IPS-20b (cell line): Measurements from ENCODE around the gene SCARB1.

Source experiments
- H3K27ac ChIP-seq: one replicate; pipeline ENCODE4 v1.5.1; 2013; ENCODE audit warnings: low read length
- H3K27me3 ChIP-seq: 2 replicates; pipeline ENCODE4 v1.6.1; 2013; ENCODE audit warnings: mild to moderate bottlenecking, low read length, inconsistent platforms; ENCODE audit not compliant: insufficient read depth
- H3K36me3 ChIP-seq: 2 replicates; pipeline ENCODE4 v1.6.1; 2013; ENCODE audit warnings: low read depth, mild to moderate bottlenecking, inconsistent platforms, low read length, moderate library complexity; ENCODE audit not compliant: insufficient read depth
- H3K4me1 ChIP-seq: 2 replicates; pipeline ENCODE4 v1.6.1; 2013; ENCODE audit warnings: mild to moderate bottlenecking, control low read depth, inconsistent platforms, low read length, moderate library complexity; ENCODE audit not compliant: insufficient read depth
- H3K4me3 ChIP-seq: 2 replicates; pipeline ENCODE4 v1.5.1; 2013; ENCODE audit warnings: mild to moderate bottlenecking, low read length, inconsistent platforms
- H3K9ac ChIP-seq: 2 replicates; pipeline ENCODE4 v1.6.1; 2013; ENCODE audit warnings: low read depth, mild to moderate bottlenecking, inconsistent platforms, low read length, moderate library complexity
- H3K9me3 ChIP-seq: 2 replicates; pipeline ENCODE4 v1.6.1; 2013; ENCODE audit warnings: mild to moderate bottlenecking, low read depth, low read length, inconsistent platforms; ENCODE audit not compliant: insufficient read depth

SCARB1 gene

DNA sequence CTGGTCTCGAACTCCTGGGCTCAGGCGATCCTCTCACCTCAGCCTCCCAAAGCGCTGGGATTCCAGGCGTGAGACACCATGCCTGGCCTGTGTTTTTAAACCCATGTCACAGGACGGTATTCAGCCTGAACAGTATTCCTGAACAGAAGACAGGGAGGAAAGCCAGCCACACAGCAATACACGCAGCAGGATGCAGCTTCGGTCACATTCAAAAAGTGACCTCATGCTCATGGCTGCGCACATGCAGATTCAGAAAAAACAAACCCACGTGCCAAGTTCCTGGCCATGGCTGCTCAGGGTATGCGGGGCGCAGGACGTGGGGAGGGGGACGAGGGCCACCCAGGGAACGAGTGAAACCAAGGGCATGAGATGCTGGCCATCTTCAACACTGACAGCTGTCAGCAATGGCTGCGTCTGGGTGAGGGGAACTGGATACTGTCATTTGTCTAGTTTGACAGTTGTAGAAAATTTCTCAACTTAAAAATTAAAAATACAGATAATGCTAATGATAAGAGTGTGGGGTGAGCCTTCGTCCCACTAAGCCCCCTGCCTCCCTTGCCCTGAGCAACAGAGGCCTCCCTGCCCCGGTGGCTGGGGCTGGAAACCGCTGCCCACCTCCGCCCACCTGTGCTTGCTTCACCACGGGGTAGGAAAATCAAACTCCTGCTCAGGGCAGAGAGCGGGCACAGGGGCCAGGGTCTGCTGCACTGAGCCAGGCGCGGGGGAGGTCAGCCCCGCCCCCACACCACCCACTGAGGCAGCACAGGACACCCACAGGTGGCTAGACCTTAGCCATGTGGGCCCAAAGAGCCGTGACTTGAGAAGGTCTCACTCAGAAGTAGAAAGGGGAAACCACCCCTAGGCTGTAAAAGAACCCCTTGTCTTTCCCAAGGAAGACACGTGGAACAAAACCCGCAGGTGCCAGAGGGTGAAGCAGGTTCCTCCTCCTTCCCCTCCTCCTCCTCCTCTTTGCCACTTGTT, 84.2 kb downstream of the SCARB1 start:
- no peak overlapping the region for H3K4me3 ChIP-seq
- H3K9me3 ChIP-seq, result no peaks in the 10 kb centered on the region
- no peak overlapping the region for H3K9ac ChIP-seq
- H3K27ac ChIP-seq, result no peak overlapping the region
- no peaks in the 10 kb centered on the region; the same call in 1 of the 2 replicates for H3K4me1 ChIP-seq
- no peaks in the 10 kb centered on the region; the same call in 1 of the 2 replicates for H3K36me3 ChIP-seq
- H3K27me3 ChIP-seq, result no peaks in the 10 kb centered on the region

DNA sequence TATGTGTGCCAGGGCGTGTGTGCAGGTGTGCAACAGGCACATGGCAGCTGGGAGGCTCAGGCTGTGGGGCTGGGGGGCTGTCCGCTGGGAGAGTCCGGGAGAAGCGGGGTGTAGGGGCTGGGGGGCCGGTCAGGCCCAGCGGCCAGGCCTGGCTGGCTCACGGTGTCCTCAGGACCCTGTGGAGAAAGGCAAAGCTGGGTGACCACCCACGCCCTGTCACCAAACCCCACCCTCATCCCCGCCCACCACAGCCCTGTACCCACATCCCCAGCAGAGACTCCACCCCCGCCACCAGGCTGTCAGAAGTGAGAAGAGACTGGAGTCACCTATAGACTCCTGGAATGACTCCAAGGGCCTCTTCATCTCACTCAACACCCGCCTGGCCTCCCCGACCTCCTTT, 85.3 kb downstream of the SCARB1 start:
- Histone ChIP-seq H3K4me3 (no peak overlapping the region), H3K27me3 (no peaks in the 10 kb centered on the region), H3K36me3 (no peaks in the 10 kb centered on the region; the same call in 1 of the 2 replicates), H3K27ac (no peak overlapping the region), H3K9ac (no peak overlapping the region), H3K9me3 (no peaks in the 10 kb centered on the region), H3K4me1 (no peaks in the 10 kb centered on the region; the same call in 1 of the 2 replicates)

DNA sequence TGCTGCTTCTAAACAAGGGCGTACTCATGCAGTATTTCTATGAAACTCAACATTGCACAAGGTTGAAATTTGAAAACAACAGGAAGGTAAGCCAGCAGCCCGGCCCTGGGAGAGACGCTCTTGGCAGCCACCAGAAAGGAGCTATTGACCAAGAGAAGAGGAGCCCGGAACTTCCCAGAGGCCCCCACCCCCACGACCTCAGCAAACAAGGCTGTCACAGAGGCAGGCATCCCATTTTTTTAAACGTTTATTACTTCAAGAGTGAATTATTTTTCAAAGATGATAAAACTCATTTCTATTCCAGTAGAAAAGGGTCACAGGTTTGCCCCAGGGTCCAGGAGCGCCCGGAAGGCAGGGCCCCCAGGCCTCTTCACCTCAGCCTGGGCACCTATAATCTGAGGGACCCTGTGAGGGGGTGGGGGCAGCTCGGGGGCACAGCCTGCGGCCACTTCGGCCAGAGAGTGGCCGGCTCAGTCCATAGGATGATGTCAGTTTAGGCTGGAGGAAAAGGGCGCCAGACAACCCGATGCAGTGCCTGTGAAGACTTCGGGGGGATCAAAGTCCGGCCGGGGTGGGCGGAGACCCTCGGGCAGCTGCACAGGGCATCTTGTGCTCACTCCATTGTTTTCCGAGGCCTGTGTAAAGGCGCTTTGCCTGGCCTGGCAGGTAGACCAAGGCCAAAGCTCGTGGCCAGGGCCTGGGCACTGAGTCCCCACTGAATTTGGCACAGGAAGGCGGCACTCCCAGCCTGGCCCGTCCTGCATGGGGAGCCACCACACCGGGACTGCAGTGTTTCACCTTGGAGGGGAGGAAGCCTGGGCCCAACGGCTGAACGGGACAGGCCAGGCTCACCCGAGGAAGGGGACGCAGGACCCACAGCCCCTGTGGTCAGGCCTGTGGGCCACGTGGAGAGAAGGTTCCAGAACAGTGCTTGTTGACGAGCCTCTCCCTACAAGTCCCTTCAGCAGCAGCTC, 86.0 kb downstream of the SCARB1 start:
- Histone ChIP-seq H3K27me3 (peaks cover under 1% of the 10 kb centered on the region; the same call in 1 of the 2 replicates), H3K9ac (no peak overlapping the region), H3K4me1 (no peaks in the 10 kb centered on the region; the same call in 1 of the 2 replicates), H3K27ac (no peak overlapping the region), H3K9me3 (no peaks in the 10 kb centered on the region), H3K4me3 (no peak overlapping the region), H3K36me3 (no peaks in the 10 kb centered on the region; the same call in 1 of the 2 replicates)

DNA sequence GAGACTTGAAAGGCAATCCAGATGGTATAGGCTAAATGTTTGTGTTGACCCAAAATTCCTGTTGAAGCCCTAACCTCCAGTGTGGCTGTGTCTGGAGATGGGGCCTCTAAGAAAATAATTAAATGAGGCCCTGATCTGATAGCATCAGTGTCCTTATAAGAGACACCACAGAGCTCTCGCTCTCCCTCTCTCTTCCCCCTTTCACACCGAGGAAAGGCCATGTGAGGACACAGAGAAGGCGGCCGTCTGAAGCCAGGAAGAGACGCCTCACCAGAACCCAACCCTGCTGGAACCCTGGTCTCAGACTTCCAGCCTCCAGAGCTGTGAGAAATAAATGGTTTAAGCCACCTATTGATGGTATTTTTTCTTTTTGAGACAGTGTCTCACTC, 87.5 kb downstream of the SCARB1 start:
- Histone ChIP-seq H3K9ac (no peak overlapping the region), H3K4me1 (no peaks in the 10 kb centered on the region; the same call in 1 of the 2 replicates), H3K27ac (no peak overlapping the region), H3K9me3 (no peaks in the 10 kb centered on the region), H3K27me3 (peaks cover 12% of the 10 kb centered on the region), H3K36me3 (no peaks in the 10 kb centered on the region), H3K4me3 (no peak overlapping the region)

DNA sequence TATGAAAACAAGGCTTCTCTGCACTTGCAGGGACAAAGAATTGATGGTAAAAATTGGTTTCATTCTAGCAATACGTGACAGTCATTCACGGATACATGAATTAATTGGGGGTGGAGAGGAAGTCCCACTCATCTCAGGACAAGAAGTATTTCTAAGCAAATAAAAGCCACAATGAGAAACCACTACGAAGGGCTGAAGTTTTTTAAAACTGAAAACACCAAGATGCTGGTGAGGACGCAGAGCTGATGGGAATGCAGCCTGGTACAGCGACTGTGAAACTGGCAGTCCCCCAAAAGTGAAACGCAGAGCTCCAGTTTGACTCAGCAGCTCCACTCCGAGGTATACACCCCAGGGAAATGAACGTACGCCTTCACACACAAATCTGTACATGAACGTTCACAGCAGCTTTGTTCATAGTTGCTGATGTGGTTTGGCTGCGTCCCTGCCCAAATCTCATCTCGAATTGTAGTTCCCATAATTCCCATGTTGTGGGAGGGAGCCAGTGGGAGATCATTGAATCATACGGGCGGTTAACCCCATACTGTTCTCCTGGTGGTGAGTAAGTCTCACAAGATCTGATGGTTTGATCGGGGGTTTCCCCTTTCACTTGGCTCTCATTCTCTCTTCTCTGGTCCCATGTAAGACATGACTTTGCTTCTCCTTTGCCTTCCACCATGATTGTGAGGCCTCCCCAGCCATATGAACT, 89.0 kb downstream of the SCARB1 start:
- Histone ChIP-seq H3K9ac (no peak overlapping the region), H3K27ac (no peak overlapping the region), H3K4me3 (no peak overlapping the region), H3K36me3 (no peaks in the 10 kb centered on the region), H3K27me3 (peaks cover 12% of the 10 kb centered on the region), H3K9me3 (no peaks in the 10 kb centered on the region), H3K4me1 (no peaks in the 10 kb centered on the region; the same call in 1 of the 2 replicates)

DNA sequence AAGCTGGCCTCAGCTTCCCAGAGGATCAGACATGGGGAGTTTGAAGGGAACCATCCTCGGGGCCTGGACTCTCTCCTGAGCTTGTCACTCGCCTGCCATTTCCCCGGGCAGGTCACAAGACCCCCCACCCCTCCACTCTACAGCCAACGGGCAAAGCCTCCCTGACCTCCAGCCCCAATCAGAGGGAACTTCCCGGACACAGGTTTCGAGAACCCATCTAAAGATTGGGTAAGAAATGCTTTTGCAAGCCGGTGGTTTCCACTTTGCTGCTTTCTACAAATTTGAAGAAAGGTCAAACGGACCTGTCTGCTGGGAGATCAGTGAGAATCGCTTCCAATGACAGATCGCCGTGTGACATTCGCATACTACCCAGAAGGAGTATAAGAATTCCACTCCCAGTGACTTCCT, 89.6 kb downstream of the SCARB1 start:
- H3K9me3 ChIP-seq, result no peaks in the 10 kb centered on the region
- H3K27me3 ChIP-seq, result peaks cover 12% of the 10 kb centered on the region
- H3K4me1 ChIP-seq, result no peaks in the 10 kb centered on the region; the same call in 1 of the 2 replicates
- H3K9ac ChIP-seq, result no peak overlapping the region
- no peaks in the 10 kb centered on the region for H3K36me3 ChIP-seq
- no peak overlapping the region for H3K27ac ChIP-seq
- H3K4me3 ChIP-seq, result no peak overlapping the region

DNA sequence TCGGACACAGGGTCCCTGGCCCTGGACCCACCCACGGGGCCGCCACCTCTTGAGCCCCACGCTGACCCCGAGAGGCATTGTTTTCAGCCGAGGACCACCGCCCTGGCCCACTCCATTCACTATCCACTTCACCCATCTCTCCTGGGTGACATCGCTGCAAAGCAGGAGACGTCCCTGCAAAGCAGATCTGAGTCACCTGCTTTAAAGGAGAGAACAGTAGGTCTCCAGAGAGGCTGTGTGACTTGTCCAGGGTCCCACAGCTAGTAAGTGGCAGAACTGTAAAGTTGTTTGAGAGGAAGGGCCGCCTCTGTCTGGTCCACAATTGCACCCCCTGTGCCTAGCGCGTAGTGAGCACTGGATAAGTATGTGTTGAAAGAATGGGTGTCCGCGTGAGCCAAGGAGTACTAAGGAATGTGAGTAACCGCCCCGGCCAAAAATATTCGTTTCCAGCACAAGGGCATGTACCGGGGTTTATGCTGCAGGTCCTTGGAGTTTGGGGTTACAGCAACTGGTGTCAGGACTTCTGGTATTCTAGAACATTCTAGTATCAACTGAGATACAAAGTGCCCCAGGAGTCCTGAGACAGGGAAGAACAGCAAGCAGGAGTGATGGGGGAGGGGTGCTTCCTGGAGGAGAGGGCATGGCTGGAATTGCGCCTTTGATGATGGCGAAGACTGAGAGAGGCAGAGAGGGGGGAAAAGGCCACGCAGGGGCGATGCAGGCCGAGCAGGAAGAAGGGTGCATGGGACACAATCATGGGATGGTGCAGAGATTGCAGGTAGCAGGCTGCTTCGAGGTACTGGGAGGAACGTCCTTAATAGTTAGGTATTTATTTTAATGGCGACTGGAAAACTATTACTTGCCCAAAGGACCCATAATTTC, 91.1 kb downstream of the SCARB1 start:
- no peaks in the 10 kb centered on the region; the same call in 1 of the 2 replicates for H3K4me1 ChIP-seq
- no peak overlapping the region for H3K4me3 ChIP-seq
- no peak overlapping the region for H3K27ac ChIP-seq
- peaks cover 12% of the 10 kb centered on the region for H3K27me3 ChIP-seq
- H3K9ac ChIP-seq, result no peak overlapping the region
- no peaks in the 10 kb centered on the region for H3K36me3 ChIP-seq
- no peaks in the 10 kb centered on the region for H3K9me3 ChIP-seq

DNA sequence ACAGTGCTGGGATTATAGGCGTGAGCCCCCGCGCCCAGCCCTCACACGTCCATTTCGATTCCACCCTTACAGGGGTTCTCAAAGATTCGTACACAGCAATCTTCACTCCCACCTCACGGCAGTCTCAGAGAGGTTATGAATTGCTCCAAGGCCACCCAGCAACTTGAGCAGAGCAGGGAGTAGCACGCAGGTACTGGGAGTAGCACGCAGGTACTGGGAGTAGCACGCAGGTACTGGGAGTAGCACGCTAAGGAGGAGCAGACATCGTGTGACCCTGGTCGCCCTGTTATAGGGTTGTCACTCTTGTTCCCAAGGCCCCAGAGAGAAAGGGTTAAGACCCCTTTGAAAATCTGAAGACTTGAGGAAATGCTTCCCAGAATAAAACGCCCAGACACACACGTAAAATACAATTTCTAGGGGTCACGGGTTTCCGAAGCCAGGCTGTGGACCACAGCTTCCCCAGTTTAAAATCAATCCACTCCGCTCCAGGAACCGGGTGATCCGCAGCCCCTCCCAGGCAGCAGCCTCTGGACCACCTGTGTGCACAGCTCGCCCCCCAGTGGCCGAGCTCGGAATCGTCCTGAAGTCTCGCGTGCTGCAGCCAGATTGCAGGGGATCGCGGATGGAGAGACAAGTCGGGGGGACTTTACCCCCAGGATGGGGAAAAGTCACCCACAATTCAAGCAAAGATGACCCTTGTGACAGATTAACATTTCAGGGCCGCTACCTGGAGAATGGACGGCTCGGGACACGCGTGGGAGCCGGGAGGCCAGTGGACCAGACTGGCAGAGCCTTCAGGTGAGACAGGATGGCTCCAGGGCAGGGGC, 92.0 kb downstream of the SCARB1 start:
- H3K27ac ChIP-seq, result no peak overlapping the region
- no peaks in the 10 kb centered on the region; the same call in 1 of the 2 replicates for H3K4me1 ChIP-seq
- H3K36me3 ChIP-seq, result no peaks in the 10 kb centered on the region
- H3K9me3 ChIP-seq, result no peaks in the 10 kb centered on the region
- H3K4me3 ChIP-seq, result no peak overlapping the region
- H3K9ac ChIP-seq, result no peak overlapping the region
- H3K27me3 ChIP-seq, result peaks cover 12% of the 10 kb centered on the region

DNA sequence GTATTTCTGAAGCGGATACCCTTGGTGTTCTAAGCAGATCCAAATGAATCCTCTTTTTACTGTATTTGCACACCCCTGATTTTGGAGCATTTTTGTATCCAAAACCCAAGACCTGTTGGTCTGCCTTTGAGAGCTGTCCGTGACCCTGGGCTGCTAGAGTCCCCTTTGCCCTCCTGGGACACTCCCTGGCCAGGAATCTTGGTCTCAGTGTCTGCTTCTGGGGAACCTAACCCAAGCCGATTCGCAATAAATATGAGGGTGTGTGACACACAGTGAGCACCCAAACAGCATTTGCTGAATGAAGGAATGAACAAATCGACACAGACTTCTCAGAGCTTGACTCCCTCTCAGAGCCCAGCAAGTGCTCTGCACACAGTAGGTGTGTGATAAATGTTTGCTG, 92.9 kb downstream of the SCARB1 start:
- no peaks in the 10 kb centered on the region for H3K36me3 ChIP-seq
- H3K9me3 ChIP-seq, result no peaks in the 10 kb centered on the region
- no peaks in the 10 kb centered on the region; the same call in 1 of the 2 replicates for H3K4me1 ChIP-seq
- no peak overlapping the region for H3K4me3 ChIP-seq
- no peak overlapping the region for H3K27ac ChIP-seq
- H3K27me3 ChIP-seq, result peaks cover 12% of the 10 kb centered on the region
- H3K9ac ChIP-seq, result no peak overlapping the region
